Measurements from ENCODE around the gene BOK.
"Not testable (repeated sequence)": the region's sequence is repeated elsewhere in the genome, so short reads cannot be mapped to it uniquely, and the experiment has no call there.

BOK gene

GRCh38 chr2:241558532-241559322, at the start of gene BOK:
Gene BOK (plus strand): TSS chr2:241558745. CDS start chr2:241559484, 739 bp downstream.
- no peak for DNase-seq

- no peak for DNase-seq
These were observed 49.3 kb upstream of the BOK start for GRCh38 chr2:241509155-241509784.

- no peak for DNase-seq
These were observed 47.3 kb upstream of the BOK start for GRCh38 chr2:241511091-241511741.

GRCh38 chr2:241514553-241514952, 44.0 kb upstream of the BOK start:
- no peak for DNase-seq

GRCh38 chr2:241514986-241515737, 43.4 kb upstream of the BOK start:
- DNase-seq: no peak

GRCh38 chr2:241516520-241516965, 42.0 kb upstream of the BOK start:
- DNase-seq: no peak

- DNase-seq: no peak
These were observed 41.2 kb upstream of the BOK start for GRCh38 chr2:241517297-241517696.

GRCh38 chr2:241519669-241520068, 38.9 kb upstream of the BOK start:
- no peak for DNase-seq

GRCh38 chr2:241522477-241522876, 36.1 kb upstream of the BOK start:
- no peak for DNase-seq

GRCh38 chr2:241525818-241526780, 32.4 kb upstream of the BOK start:
- DNase-seq: not testable (repeated sequence)

- DNase-seq: no peak
These were observed 28.0 kb upstream of the BOK start for GRCh38 chr2:241530571-241530970.

- no peak for DNase-seq
These were observed 27.3 kb upstream of the BOK start for GRCh38 chr2:241531161-241531722.

GRCh38 chr2:241532168-241532567, 26.4 kb upstream of the BOK start:
- DNase-seq: no peak

GRCh38 chr2:241532733-241533601, 25.6 kb upstream of the BOK start:
- DNase-seq: no peak

- no peak for DNase-seq
These were observed 24.3 kb upstream of the BOK start for GRCh38 chr2:241534293-241534692.

GRCh38 chr2:241534701-241535375, 23.7 kb upstream of the BOK start:
- no peak for DNase-seq

- no peak for DNase-seq
These were observed 22.5 kb upstream of the BOK start for GRCh38 chr2:241535871-241536655.

GRCh38 chr2:241538838-241539615, 19.5 kb upstream of the BOK start:
- no peak for DNase-seq
